AG09309 (cell line): Measurements from ENCODE around the gene ADPRHL1.

Source experiments
- DNase-seq: peaks from one replicate; pipeline ENCODE4 v3.0.0-alpha.2; 2010; ENCODE audit warnings: low read depth
- H3K4me3 ChIP-seq: 2 replicates; pipeline ENCODE4 v1.5.1; 2011; ENCODE audit warnings: mild to moderate bottlenecking, low read depth, low read length, moderate library complexity; ENCODE audit not compliant: control insufficient read depth
- TF ChIP-seq, protein P1 (sequence below): IDR thresholded peaks from 2 replicates; pipeline ENCODE4 v1.5.1; 2011; ENCODE audit warnings: mild to moderate bottlenecking, low read depth, low read length, inconsistent platforms; ENCODE audit not compliant: insufficient read depth, control insufficient read depth; ENCODE audit errors: missing control alignments

ADPRHL1 gene

DNA sequence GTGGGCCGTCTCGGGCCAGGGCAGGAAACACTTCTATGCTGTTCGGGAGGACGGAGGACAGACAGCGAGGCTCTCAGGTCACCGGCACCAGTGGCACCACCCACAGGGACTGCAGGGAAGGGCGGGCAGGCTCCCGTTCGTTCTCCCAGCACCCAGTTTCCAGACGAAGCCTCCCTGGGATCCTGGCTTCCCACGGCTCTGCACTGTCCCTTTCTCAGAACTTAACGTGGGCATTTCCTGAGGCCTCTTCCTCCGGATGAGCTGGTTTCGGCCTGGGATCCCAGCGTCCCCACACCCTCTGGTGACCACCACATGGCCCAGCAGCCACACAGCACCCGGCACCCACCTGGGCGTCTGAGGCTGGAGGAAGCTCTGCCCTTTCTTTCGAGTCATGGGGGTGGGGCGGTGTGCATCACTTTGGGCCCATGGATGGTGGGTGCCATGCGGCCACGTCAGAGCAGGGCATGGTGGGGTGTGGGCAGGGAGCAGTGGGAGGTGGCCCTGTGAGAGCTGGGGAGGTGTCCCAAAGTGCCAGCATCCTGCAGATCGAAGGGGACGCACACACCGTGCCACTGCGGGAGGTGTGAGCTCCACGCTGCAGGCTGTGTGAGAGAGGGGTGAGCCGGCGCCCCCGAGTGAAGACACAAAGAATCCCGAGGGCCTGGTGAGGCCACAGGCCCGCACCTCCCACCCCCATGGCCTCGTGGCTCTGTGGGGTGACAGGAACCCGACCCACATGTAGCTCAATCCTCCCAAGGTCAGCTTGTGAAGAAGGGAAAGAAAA, 50.6 kb downstream of the ADPRHL1 start:
- TF ChIP-seq, protein P1, sequence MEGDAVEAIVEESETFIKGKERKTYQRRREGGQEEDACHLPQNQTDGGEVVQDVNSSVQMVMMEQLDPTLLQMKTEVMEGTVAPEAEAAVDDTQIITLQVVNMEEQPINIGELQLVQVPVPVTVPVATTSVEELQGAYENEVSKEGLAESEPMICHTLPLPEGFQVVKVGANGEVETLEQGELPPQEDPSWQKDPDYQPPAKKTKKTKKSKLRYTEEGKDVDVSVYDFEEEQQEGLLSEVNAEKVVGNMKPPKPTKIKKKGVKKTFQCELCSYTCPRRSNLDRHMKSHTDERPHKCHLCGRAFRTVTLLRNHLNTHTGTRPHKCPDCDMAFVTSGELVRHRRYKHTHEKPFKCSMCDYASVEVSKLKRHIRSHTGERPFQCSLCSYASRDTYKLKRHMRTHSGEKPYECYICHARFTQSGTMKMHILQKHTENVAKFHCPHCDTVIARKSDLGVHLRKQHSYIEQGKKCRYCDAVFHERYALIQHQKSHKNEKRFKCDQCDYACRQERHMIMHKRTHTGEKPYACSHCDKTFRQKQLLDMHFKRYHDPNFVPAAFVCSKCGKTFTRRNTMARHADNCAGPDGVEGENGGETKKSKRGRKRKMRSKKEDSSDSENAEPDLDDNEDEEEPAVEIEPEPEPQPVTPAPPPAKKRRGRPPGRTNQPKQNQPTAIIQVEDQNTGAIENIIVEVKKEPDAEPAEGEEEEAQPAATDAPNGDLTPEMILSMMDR, result no peak
- H3K4me3 ChIP-seq, result no peak overlapping the region
- no peak for DNase-seq

DNA sequence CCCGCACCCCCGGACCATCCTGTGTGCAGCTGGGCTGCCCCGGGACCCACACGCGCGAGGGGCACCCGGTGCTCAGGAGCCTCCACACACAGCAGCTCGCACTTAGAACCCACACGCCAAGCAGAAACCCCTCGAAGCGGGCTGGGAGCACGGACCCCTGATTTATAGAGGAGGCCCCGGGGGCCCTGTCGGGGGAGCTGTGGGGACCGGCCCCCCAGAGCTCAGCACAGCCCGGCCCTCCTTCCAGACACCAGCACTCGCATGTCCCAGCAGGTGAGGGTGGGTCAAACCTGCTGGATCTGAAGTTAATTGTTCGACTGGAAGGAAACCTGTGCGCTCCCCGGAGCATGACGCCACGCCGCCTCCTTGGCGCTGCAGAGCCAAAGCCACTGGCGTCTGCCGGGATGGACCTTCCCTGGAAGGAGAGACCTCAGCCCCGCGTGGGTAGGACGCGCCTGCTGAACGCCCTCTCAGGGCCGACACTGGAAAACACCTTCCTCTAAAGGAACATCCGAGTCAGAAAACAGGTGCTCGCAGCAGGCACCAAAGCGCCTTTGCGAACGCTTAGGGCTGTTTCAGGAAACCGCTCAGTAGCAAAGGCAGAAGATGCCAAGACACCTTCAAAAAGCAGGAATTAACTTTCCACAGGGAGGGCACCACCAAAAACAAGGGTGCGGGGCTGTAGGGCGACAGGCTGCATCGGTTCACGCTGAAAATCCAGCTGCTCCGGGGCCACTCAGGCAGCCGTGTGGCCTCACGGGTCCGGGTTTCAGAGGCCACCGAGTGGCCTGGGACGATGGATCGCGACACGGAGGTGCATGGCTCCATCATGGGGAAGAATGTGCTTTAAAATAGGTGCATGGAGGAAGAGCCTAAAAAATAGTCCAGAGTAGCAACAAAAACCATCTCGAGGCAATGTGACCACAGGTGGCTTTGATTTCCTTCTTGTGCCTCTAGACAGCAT, 51.6 kb downstream of the ADPRHL1 start:
- TF ChIP-seq, protein P1, result no peak
- no peak for DNase-seq
- H3K4me3 ChIP-seq, result no peak overlapping the region

DNA sequence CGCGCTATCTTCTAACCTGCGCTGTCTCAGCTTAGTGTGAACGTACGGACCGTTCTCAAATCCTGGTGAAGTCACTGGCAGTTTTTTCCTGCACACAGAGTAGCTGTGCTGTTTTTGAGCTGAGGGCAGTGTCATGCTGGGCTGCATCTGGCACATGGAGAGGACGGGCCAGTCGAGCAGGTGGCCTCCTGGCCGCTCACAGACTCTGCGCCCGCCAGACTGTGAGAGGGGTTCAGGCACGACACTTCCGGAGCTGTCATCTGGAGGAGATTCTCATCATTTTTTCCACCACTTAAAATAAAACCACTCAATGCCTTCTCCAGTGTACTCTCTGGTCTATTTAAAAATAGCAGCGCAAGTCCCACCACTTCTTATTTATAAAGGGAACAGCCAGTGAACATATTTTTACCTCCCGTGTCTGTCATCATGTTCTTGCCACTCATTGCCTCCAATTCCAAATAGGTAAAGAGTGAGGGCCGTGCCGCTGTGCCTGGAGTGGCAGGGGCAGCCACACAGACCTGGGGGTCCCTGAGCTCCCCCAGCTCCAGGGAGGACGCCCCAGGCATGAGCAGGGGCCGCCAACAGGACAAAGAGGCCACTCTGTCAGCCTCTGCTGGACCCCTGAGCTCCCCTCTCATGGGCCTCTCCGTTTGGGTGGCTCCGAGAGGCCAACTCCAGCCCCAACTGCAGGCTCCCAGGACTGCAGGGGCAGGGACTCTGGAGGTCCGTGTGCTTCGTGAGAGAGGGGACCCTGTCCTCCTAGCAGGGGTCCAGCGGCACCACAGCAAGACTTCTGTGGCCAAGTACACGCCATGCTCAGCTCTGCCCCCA, 52.5 kb downstream of the ADPRHL1 start:
- no peak for DNase-seq
- H3K4me3 ChIP-seq, result no peak overlapping the region
- TF ChIP-seq, protein P1, result no peak

DNA sequence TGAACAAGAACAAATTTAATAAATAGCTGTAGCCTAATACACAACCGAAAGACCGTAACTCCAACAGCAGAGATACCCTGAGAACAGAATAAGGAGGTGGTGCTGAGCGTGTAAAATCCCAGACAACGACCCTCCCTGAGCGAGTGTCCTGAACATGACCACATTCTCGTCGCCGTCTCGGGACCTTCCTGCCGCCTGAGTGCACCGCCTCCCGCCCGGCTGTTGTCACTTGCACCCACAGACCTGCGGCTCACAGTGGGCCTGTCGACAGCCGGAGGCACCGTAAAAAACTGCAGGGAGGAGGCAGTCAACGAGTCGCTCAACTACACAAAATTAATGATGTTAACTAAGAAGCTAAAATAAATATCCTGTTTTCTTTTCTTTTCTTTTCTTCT, 53.5 kb downstream of the ADPRHL1 start:
- TF ChIP-seq, protein P1, result no peak
- DNase-seq, result no peak

DNA sequence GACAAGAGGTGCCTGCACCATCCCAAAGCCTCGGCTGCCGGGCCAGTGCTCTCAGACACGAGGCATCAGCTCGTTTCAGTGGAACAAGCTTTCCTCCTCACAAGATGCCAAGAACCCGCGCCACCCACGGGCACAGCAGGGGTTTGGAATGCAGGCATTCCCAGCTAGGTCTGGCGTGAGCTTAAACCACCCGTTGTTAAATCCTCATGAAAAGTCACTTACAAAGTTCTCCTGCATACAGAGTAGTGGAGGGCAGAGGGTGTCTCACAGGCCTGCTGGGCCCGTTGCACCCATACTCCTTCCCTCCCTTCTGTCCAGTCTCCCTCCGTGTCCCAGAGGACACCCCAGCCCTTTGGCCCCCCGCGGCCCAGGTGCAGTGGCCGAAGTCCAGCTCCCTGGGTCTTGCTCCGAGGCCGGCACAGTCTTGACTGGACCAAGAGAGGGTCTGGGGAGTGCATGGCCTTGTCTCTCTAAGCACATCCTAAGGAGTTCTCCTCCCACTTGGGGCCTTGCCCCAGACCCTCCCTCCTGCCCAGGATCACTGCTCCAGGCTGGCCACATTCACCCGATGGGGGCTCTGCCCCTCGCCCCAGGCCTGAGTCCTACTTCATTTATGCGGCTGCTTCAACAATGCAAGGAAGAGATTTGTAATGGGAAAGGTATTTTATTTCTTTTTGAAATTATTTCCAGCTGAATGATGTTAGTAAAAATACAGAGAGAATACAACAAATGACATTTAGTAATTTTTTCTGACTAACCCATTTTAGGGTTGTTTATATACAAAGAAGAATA, 54.1 kb downstream of the ADPRHL1 start:
- DNase-seq, result peak; percentile 48
- H3K4me3 ChIP-seq, result no peak overlapping the region
- TF ChIP-seq, protein P1, result no peak

More for the DNA sequence above, 53.5 kb downstream of the ADPRHL1 start:
- H3K4me3 ChIP-seq, result no peak overlapping the region
